ENCODE data around the gene AGAP2. TPM values are rescaled to one million over a fixed set of nuclear protein-coding genes. Genes with fewer than 3 reads are reported as not detected.
"Not testable (repeated sequence)": the region's sequence is repeated elsewhere in the genome, so short reads cannot be mapped to it uniquely, and the experiment has no call there.

The AGAP2 gene
- total RNA-seq, 6 experiments from 2014 or later = 0.14 to 0.18 (median 0.14) TPM

- no peaks in the 10 kb centered on the region for H3K9me3 Mint-ChIP-seq
- no peak for DNase-seq
- TF ChIP-seq, protein P1, sequence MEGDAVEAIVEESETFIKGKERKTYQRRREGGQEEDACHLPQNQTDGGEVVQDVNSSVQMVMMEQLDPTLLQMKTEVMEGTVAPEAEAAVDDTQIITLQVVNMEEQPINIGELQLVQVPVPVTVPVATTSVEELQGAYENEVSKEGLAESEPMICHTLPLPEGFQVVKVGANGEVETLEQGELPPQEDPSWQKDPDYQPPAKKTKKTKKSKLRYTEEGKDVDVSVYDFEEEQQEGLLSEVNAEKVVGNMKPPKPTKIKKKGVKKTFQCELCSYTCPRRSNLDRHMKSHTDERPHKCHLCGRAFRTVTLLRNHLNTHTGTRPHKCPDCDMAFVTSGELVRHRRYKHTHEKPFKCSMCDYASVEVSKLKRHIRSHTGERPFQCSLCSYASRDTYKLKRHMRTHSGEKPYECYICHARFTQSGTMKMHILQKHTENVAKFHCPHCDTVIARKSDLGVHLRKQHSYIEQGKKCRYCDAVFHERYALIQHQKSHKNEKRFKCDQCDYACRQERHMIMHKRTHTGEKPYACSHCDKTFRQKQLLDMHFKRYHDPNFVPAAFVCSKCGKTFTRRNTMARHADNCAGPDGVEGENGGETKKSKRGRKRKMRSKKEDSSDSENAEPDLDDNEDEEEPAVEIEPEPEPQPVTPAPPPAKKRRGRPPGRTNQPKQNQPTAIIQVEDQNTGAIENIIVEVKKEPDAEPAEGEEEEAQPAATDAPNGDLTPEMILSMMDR (IDR thresholded peaks at IDR 0.05) = no peak
- H3K27ac Mint-ChIP-seq = no peak overlapping the region
- no peak overlapping the region for H3K4me3 Mint-ChIP-seq
- H3K27me3 Mint-ChIP-seq (ENCODE audit: insufficient read depth) = no peaks in the 10 kb centered on the region
- no peaks in the 10 kb centered on the region for H3K4me1 Mint-ChIP-seq (ENCODE audit: low read depth)
- H3K36me3 Mint-ChIP-seq (ENCODE audit: low read depth) = peaks cover 31% of the 10 kb centered on the region
These were observed 22.2 kb downstream of the AGAP2 start for GRCh38 chr12:57716305-57716704.

GRCh38 chr12:57715786-57716185, 22.8 kb downstream of the AGAP2 start:
- H3K4me1 Mint-ChIP-seq (ENCODE audit: low read depth) = no peaks in the 10 kb centered on the region
- no peaks in the 10 kb centered on the region for H3K9me3 Mint-ChIP-seq
- H3K4me3 Mint-ChIP-seq = no peak overlapping the region
- H3K36me3 Mint-ChIP-seq (ENCODE audit: low read depth) = peaks cover 31% of the 10 kb centered on the region
- no peaks in the 10 kb centered on the region for H3K27me3 Mint-ChIP-seq (ENCODE audit: insufficient read depth)
- no peak for DNase-seq
- no peak overlapping the region for H3K27ac Mint-ChIP-seq
- TF ChIP-seq, protein P1 (IDR thresholded peaks at IDR 0.05) = no peak

DNA sequence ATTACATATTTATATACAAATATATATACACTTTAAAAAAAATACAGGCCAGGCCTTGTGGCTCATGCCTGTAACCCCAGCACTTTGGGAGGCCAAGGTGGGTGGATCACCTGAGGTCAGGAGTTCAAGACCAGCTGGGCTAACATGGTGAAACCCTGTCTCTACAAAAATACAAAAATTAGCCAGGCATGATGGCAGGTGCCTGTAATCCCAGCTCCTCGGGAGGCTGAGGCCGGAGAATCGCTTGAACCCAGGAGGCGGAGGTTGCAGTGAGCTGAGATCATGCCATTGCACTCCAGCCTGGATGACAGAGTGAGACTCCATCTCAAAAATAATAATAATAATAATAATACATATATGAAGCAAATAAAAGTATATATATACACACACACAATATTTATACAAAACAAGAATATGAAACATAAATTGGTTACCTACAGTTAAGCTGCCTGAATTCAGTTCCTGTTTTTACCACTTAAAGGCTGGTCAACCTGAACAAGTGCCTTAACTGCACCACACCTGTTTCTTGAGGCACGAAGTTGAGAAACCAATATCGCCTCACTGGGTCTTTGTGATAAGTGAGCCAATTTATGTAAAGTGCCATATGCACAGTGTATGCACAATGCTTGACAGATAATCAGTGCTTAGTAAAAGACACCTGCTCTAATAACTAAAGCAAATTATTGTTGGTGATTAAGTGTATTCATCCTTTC, 23.4 kb downstream of the AGAP2 start:
- not testable (repeated sequence) for DNase-seq; H3K4me3 Mint-ChIP-seq; H3K4me1 Mint-ChIP-seq (ENCODE audit: low read depth); H3K27ac Mint-ChIP-seq; H3K9me3 Mint-ChIP-seq; H3K27me3 Mint-ChIP-seq (ENCODE audit: insufficient read depth)
- H3K36me3 Mint-ChIP-seq (ENCODE audit: low read depth) = peaks cover 31% of the 10 kb centered on the region

GRCh38 chr12:57713209-57713608, 25.3 kb downstream of the AGAP2 start:
- Mint-ChIP-seq H3K9me3 (no peaks in the 10 kb centered on the region), H3K36me3 (ENCODE audit: low read depth) (peaks cover 21% of the 10 kb centered on the region), H3K4me1 (ENCODE audit: low read depth) (no peaks in the 10 kb centered on the region), H3K27ac (no peak overlapping the region), H3K27me3 (ENCODE audit: insufficient read depth) (no peaks in the 10 kb centered on the region; the same call in 1 of the 2 replicates), H3K4me3 (no peak overlapping the region)
- TF ChIP-seq, protein P1 (IDR thresholded peaks at IDR 0.05) = no peak
- no peak for DNase-seq

GRCh38 chr12:57712701-57713100, 25.8 kb downstream of the AGAP2 start:
- no peak overlapping the region for H3K4me3 Mint-ChIP-seq
- no peak for DNase-seq
- H3K27me3 Mint-ChIP-seq (ENCODE audit: insufficient read depth) = no peaks in the 10 kb centered on the region; the same call in 1 of the 2 replicates
- H3K36me3 Mint-ChIP-seq (ENCODE audit: low read depth) = peaks cover 16% of the 10 kb centered on the region
- no peaks in the 10 kb centered on the region for H3K4me1 Mint-ChIP-seq (ENCODE audit: low read depth)
- H3K27ac Mint-ChIP-seq = no peak overlapping the region
- TF ChIP-seq, protein P1 (IDR thresholded peaks at IDR 0.05) = no peak
- no peaks in the 10 kb centered on the region for H3K9me3 Mint-ChIP-seq

GRCh38 chr12:57708296-57708695, 30.2 kb downstream of the AGAP2 start:
- H3K27ac Mint-ChIP-seq = no peak overlapping the region
- no peak for DNase-seq
- TF ChIP-seq, protein P1 (IDR thresholded peaks at IDR 0.05) = no peak
- H3K27me3 Mint-ChIP-seq (ENCODE audit: insufficient read depth) = no peaks in the 10 kb centered on the region; the same call in 1 of the 2 replicates
- H3K4me3 Mint-ChIP-seq = no peak overlapping the region
- no peaks in the 10 kb centered on the region for H3K9me3 Mint-ChIP-seq
- peaks cover 23% of the 10 kb centered on the region for H3K36me3 Mint-ChIP-seq (ENCODE audit: low read depth)
- H3K4me1 Mint-ChIP-seq (ENCODE audit: low read depth) = no peaks in the 10 kb centered on the region

All from HFFc6 (cell line).